ENCODE results near the gene OR6B1. TPM values are rescaled to one million over a fixed set of nuclear protein-coding genes. Genes with fewer than 3 reads are reported as not detected.
A peak's percentile ranks its signal among the peaks of the same experiment; 100 is the strongest.

OR6B1 gene
- total RNA-seq = not detected

GRCh38 chr7:144000020-144000419, at the start of gene OR6B1:
TSS of gene OR6B1 (plus strand) at chr7:144000320. CDS start at chr7:144003997, 3,677 bp downstream.
- H3K4me3 ChIP-seq = no peak within 1 kb of the TSS
- no peaks in the 10 kb centered on the region for H3K9me3 ChIP-seq
- no peak for TF ChIP-seq CTCF (IDR thresholded peaks at IDR 0.05)
- no peaks in the 10 kb centered on the region for H3K4me1 ChIP-seq (ENCODE audit: control insufficient read depth in 1 of 2, low read depth in 2 of 2)
- H3K27ac ChIP-seq = no peak within 1 kb of the TSS
- DNase-seq (ENCODE audit: low spot score) = no peak
- no peaks in the 10 kb centered on the region for H3K36me3 ChIP-seq
- ATAC-seq (ENCODE audit: insufficient number of reproducible peaks, low FRiP score, low read depth) = no peak
- H3K27me3 ChIP-seq (replicated peaks; ENCODE audit: insufficient read depth) = no peaks in the 10 kb centered on the region

DNA sequence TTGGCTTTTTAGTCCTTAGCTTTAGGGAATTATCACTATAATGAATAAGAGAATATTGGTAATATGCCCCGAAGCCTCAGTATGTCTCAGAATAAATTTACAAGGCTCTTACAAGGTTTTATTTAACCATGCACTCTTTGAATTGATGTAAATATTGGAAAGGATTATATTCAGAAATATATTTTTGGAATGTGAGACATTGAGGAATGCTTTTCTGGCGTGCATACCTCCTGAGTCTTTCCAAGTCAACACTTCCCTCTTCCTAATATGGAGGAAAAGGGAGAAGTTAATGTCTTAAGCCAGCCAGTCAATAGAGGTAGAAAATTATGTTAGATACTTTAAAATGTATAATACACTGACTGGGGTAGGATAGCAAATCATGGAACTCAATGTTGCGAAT, 46.7 kb upstream of the OR6B1 start:
- peak overlapping the region; percentile 4 to 22 for H3K27ac ChIP-seq
- no peak for ATAC-seq (ENCODE audit: insufficient number of reproducible peaks, low FRiP score, low read depth)
- TF ChIP-seq CTCF (IDR thresholded peaks at IDR 0.05) = no peak

DNA sequence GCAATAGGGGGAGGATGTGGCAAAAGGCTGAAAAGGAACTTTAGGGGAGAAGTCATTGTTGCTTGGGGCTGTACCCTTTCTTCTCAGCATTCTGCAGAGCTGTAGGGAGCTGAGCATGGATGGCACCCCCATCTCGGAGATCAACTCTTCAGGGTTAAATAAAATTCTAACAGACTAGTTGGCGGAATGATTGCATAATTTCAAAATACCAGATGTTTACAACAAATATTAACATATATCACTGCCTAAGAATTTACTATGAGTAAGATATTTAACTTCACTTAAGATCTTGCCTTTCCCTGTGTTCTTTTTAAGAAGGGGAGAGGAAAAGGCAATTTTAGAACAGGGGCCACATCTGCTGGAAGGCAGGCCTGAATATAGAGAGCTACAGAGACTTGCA, 46.0 kb upstream of the OR6B1 start:
- TF ChIP-seq CTCF (IDR thresholded peaks at IDR 0.05) = no peak
- DNase-seq (ENCODE audit: low spot score) = no peak
- no peaks in the 10 kb centered on the region for H3K36me3 ChIP-seq
- no peak for ATAC-seq (ENCODE audit: insufficient number of reproducible peaks, low FRiP score, low read depth)
- no peaks in the 10 kb centered on the region for H3K27me3 ChIP-seq (replicated peaks; ENCODE audit: insufficient read depth)
- peaks cover 6 to 14% of the 10 kb centered on the region in 2 donors for H3K4me1 ChIP-seq (ENCODE audit: control insufficient read depth in 1 of 2, low read depth in 2 of 2)
- no peak overlapping the region for H3K4me3 ChIP-seq
- H3K27ac ChIP-seq = peak overlapping the region; percentile 9 to 22
- no peaks in the 10 kb centered on the region for H3K9me3 ChIP-seq

More for the DNA sequence above, 46.7 kb upstream of the OR6B1 start:
- H3K27me3 ChIP-seq (replicated peaks; ENCODE audit: insufficient read depth) = no peaks in the 10 kb centered on the region
- DNase-seq (ENCODE audit: low spot score) = no peak
- H3K4me1 ChIP-seq (ENCODE audit: control insufficient read depth in 1 of 2, low read depth in 2 of 2) = peaks cover 6 to 14% of the 10 kb centered on the region in 2 donors
- H3K9me3 ChIP-seq = no peaks in the 10 kb centered on the region
- H3K36me3 ChIP-seq = no peaks in the 10 kb centered on the region
- no peak overlapping the region for H3K4me3 ChIP-seq

GRCh38 chr7:143954544-143954943, 45.6 kb upstream of the OR6B1 start, which contains the start of gene OR2F1:
TSS of gene OR2F1 (plus strand) at chr7:143954844. CDS start at chr7:143959971, 5,127 bp downstream.
- Histone ChIP-seq H3K36me3 (no peaks in the 10 kb centered on the region), H3K4me3 (no peak within 1 kb of the TSS), H3K4me1 (ENCODE audit: control insufficient read depth in 1 of 2, low read depth in 2 of 2) (peaks cover 6 to 14% of the 10 kb centered on the region in 2 donors), H3K27me3 (replicated peaks; ENCODE audit: insufficient read depth) (no peaks in the 10 kb centered on the region), H3K9me3 (no peaks in the 10 kb centered on the region), H3K27ac (peak within 1 kb of the TSS; percentile 9 to 22)
- DNase-seq (ENCODE audit: low spot score) (no peak), ATAC-seq (ENCODE audit: insufficient number of reproducible peaks, low FRiP score, low read depth) (no peak)
- TF ChIP-seq CTCF (IDR thresholded peaks at IDR 0.05) = no peak

GRCh38 chr7:143958781-143959180, 41.3 kb upstream of the OR6B1 start:
- TF ChIP-seq CTCF (IDR thresholded peaks at IDR 0.05) = no peak
- H3K27me3 ChIP-seq (replicated peaks; ENCODE audit: insufficient read depth) = no peaks in the 10 kb centered on the region
- H3K27ac ChIP-seq = no peak overlapping the region
- DNase-seq (ENCODE audit: low spot score) = no peak
- H3K36me3 ChIP-seq = no peaks in the 10 kb centered on the region
- H3K9me3 ChIP-seq = no peaks in the 10 kb centered on the region
- no peak overlapping the region for H3K4me3 ChIP-seq
- no peak for ATAC-seq (ENCODE audit: insufficient number of reproducible peaks, low FRiP score, low read depth)
- peaks cover under 1 to 5% of the 10 kb centered on the region in 2 donors for H3K4me1 ChIP-seq (ENCODE audit: control insufficient read depth in 1 of 2, low read depth in 2 of 2)

All from thoracic aorta (tissue), 2 donors.